ENCODE data around the gene LPIN3.

The LPIN3 gene

DNA sequence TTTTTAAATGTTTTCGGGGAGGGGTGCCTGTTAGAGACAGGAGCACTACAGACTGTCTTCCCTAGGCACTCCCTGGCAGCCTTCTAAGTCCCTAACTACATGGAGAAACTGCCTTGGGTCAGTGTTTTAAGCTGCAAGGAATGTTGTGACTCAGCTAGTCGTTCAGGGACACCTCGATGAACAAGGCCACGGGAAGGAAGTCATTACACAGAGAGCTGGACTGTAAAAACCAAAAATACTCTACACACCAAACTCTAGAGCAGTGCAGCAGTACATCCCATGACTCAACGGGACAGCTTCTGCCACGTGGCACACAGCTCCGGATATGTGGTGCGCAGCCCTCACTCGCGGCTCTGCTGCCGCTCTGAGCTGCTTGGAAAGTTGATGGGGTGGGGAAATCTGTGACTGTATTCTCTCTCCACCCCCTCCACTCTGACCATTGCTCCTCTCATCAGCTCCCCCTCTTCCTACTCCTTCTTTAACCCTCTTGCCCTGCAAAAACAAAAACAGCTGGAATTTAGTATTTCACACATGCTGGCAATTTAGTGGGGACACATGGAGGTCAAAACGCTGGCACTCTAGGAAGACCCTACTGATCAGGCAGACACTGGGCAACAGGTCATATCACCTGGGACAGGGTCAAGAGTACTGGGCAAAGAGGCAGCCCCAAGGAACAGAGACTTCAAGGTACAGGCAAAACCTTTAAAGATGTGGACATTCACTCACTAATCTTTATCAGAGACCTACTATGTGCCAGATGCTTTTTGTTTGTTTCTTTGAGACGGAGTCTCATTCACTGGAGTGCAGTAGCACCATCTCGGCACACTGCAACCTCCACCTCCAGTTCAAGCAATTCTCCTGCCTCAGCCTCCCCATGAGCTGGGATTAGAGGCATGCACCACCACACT lies 10.9 kb upstream of the LPIN3 start:
- no peak for DNase-seq

DNA sequence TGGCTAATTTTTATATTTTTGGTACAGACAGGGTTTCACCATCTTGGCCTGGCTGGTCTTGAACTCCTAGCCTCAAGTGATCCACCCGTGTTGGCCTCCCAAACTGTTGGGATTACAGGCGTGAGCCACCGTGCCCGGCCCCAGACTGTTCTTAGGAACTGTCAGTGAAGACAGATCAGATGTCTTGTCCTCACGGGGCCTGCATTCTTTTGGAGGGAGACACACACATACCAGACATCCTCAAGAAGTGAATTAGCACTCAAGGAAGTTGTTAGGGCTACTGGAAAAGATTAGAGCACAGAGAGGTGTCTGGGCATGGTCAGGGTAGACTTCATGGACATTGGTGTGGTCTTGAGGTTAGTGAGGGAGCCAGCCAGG lies 10.3 kb upstream of the LPIN3 start:
- no peak for DNase-seq

DNA sequence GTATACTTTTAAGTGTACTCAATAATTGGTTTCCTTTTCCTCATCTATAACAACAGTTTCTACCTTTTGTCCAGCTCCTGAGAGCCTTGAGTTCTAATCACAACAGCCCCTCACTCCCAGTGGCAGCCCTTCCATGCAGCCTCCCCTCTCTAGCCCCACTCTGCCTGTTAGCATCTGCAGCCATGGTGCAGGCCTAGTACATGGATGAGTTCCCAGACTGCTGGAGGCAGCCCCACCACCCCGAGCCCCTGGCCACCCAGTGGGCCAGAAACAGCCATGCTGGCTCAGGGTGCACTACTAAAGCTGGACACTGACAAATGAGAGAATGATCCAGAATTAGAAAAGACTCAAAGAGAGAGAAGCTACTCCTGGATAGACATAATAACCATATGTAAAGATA lies 9.7 kb upstream of the LPIN3 start:
- no peak for DNase-seq

DNA sequence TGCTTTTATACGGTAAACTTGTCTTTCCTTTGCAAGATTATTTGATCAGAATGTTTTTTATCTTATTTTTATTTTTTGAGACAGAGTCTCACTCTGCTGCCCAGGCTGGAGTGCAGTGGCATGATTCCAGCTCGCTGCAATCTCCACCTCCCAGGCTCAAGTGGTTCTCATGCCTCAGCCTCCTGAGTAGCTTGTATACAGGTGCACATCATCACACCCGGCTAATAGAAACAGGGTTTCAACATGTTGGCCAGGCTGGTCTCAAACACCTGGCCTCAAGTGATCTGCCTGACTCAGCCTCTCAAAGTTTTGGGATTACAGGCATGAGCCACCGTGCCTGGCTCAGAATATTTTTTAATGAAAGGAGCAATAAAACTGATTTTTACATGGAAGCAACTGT lies 8.9 kb upstream of the LPIN3 start:
- no peak for DNase-seq

DNA sequence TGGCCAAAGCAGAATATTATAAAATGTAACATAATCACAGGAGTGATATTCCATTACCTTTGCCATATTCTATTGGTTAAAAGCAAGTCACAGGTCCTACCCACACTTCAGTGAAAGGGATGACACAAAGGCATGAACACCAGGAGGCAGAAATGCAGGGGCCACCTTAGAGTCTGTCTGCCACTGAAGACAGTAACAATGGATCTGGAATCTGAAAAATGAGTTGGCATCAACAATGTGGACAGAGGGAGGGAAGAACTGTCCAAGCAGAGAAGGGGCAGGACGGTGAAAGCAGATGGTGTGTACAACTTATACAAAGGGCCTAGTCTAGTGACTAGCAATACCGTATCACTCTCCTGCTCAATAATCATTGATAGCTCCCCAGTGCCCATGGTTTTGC lies 6.6 kb upstream of the LPIN3 start:
- DNase-seq: no peak

DNA sequence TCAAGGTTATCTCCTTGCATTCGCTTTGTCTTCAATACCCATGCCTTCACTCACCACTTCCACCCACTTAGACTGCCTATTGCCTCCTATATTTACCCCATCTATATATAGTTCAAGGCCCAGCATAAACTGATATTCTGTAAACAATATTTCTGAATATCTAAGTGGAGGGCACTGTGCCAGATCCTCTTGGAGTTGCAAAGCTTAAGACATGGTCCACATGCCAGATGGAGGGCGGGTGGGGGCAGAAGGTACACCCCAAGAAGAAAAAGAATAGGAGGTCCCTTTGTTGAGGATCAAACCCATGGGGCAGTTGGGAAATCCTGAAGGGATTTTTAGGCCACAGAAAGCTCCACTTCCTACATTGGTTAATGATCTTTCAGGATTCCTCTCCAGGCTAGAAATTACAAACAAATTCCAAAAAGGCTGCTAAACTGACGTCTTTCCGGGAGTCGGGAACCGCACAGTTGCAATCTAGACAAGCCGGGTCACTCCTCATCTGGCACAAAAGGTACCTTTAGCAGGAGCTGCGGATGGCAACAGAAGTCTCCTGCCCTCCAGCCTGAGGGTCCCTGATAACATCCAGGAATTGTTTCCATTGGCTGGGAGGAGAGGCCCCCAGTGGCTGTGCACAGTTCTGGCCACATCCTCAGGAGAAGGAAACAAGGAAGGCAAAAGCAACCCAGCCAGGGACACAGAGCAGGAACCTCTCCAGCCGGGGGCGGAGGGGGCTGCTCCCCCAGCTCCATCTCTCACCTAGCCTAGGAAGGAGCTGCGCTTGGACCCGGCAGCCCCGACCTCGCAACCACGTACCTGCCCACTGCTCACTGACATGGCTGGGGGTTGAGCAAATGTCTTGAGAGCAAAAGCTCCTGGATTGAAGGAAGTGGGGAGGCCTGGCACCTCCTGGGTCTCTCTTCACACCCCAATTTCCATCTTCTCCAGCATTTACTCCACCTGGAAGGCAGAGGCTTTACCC lies 5.9 kb upstream of the LPIN3 start:
- no peak for DNase-seq

DNA sequence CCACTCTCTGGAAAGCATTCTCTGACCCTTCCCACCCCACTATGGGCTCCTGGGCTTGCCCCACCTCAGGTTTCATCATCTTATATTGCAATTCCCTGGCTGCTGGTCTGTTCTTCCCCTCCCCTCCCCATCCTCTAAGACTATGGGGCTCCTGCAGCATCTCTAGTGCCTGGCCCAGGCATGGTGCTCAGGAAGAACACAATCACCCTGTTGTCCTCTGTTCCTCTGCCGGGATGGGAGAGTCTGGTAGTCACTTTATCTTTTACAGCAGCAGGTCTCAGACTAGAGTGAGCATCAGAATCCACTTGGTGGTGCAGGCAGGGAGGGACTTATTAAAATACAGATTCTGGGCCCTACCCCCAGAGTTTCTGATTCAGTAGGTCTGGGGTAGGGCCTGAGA lies 5.0 kb upstream of the LPIN3 start:
- no peak for DNase-seq

DNA sequence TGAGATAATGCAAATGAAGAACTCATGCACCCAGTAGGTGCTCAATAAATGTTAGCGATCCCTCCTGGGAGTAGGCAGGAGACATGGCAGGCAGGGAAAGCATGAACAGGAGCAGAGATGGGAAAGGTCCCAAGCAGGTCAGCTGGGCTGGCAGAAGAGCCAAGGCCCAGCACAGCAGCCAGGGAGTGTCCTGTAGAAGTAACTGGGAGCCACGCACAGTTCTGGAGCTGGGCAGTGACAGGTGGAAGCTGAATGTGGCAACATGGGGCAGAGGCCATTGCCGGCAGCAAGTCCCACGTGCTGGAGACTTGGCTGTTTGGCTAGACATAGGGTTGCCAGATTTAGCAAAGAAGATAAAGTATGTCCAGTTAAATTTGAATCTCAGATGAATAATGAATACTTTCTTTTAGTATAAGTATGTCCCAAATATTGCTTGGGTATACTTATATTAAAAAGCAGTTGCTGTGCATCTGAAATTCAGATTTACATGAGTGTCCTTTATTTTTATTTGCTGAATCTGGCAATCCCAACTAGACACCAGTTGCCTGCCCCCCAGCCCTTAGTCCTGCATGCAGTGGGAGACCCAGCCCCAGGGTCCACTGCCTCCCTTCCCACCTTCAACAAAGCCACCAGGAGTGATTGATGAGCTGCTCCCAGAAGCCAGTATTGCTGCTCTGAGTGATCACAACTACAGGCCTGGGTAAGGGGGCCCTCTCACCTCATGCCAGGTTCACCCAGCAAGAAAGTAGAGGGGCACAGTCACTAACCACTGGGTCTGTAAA lies 3.7 kb upstream of the LPIN3 start:
- no peak for DNase-seq

DNA sequence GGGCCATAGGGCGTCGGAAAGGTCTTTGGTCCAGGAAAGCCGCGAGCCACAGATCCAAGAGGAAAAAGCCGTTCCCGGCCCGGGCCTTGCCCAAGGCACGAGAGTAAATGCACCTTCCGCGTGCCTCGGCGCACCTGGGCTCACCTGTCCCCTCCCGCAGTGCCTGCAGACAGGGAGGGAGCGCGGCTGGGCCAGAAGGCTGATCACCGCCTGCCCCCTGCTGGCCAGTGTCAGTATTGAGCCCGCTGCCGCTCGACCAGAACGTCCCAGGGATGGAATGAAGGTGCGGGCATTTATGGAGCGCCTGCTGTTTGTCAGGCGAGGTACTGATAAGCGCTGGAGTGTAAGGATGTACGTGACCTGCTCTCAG lies 679 bp upstream of the LPIN3 start:
- peak; percentile 52 for DNase-seq

DNA sequence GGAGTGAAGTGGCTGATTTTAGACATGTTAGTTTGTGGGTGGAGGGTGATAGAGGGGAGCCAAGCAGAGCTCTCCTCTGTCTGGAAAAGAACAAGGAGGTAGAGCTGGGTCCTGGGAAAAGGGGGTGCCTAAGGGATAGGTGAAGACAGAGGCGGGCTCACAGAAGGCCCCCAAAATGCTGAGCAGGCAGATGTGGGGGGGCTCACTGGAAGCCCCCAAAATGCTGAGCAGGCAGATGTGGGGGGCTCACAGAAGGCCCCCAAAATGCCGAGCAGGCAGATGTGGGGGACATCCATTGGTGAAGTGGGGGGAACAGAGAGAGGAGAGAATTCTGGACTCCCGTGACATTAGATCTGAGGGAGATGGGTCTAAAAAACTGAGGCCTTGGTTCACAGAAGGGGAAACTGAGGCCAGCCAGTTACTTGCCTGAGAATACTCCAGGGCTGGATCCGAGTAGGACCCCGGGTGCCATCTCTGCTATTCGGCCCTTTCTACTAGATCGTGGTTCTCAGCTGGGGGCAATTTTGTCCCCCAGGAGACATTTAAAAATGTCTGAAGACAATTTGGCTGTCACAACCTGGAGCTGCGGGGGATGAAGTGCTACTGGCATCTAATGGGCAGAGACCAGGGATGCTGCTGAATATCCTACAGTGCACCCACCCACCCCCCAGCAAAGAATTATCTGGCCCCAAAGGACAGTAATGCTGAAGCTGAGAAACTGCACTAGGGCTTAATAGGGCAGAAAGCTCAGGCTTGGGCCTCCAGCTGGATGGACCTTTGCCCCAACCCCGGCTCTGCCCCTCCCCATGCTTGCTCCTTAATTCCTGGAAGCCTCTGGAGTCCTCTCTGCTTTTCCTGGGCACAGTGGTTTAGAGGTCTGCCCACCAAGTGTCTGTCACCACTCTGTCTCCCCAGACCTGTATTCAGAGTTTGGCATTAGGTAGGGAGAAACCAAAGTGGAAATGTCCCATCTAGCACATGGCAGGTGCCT lies 2.1 kb downstream of the LPIN3 start:
- DNase-seq: no peak

DNA sequence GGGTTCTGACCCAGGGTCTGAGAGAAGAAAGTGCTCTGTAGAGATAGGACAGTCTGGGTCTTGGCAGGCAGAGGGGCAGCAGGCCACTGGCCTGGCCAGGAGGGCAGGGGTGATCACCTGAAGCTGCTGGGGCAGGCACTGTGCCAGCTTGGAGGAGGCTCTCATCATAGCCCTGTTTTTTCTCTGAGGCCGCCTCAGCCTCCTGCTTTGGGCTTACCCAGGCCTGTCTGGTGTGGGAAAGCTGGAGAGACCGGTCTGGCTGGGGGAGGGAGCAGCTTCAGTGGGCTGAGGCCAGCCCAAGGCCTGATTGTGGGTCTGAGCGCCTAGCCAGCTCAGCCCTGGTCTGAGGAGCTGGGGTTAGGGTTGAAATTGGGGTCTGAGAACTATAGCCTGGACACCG lies 3.9 kb downstream of the LPIN3 start:
- no peak for DNase-seq

DNA sequence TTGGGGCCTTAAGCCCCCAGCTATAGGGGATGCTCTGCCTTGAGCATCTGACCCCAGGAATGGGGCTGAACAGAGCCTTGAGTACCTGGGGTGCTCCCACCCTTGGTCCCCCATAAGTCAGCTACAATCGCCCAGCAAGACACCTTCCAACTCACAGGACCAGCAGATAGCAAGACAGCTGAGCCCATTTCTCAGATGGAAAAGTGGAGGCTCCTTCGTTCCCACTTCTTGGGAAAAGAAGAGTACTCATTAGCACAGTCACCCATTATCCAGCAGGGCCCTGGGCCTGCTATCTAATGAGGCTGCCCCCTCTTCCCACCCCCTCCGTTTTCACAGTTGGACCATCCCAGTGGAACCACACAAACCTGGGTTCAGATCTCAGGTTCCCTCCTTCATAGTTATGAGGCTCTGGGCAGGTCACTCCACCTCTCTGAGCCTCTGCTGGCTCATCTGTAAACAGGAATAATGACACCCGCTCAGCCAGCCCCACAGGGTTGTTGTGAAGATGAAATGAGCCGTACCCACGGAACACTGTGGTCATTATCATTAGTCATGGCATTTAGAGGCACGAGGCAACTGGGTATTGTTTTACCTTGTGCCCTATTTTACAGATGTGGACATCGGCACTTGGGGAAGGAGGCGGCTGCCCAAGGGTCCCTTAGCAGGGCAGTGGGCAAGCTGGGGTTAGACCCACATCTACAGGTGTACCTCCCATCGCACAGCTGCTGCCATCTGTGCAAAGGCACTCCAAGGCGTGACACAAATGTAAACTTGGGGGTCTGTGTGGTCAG lies 4.5 kb downstream of the LPIN3 start:
- no peak for DNase-seq

DNA sequence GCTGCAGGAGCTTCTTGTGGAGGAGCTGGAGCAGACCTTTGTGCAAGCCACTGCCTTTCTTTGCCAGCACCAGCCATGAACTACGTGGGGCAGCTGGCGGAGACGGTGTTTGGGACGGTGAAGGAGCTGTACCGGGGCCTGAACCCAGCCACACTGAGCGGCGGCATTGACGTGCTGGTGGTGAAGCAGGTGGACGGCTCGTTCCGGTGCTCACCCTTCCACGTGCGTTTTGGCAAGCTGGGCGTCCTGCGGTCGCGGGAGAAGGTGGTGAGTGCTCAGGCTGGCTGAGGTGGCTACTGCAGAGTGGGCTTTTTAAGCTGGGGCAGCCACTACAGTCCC lies 5.1 kb downstream of the LPIN3 start:
- no peak for DNase-seq

DNA sequence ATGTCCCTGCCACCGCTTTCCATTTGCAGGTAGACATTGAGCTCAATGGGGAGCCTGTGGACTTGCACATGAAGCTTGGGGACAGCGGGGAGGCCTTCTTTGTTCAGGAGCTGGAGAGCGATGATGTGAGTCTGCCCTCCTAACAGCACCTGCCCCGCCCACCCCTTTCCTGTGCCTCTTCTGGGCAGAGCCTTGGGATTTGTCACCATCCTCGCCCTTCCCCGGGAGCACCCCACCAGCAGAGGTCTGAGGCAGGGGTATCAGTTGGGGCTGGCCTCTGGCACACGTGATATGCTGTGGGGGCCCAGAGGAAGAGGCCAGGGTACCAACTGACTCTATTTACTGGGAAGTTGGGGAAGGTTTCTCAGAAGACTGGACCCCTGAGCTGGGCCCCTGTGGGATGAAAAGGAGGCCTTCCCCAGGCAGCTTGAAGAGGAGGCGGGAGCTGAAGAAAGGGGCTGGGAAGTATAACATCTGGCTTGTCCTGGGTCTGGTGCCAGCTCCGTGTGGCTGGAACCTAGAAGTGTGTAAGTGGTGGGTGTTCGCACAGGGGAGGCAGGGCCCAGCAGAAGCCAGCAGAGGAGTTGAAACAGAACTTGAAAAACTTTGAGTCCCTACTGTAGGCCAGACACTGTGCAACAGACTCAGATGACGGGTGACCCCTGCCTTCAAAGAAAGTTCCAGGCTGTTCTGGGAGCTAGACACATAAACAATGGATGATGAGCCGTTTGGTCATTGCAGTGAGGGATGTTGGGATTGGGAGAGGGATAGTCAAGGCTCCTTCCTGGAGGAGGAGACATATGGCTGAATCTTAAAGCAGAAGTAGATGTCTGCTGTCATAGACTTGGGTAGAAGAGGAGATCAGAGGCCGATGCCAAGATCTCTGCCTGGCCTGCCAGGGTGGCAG lies 7.2 kb downstream of the LPIN3 start:
- no peak for DNase-seq

DNA sequence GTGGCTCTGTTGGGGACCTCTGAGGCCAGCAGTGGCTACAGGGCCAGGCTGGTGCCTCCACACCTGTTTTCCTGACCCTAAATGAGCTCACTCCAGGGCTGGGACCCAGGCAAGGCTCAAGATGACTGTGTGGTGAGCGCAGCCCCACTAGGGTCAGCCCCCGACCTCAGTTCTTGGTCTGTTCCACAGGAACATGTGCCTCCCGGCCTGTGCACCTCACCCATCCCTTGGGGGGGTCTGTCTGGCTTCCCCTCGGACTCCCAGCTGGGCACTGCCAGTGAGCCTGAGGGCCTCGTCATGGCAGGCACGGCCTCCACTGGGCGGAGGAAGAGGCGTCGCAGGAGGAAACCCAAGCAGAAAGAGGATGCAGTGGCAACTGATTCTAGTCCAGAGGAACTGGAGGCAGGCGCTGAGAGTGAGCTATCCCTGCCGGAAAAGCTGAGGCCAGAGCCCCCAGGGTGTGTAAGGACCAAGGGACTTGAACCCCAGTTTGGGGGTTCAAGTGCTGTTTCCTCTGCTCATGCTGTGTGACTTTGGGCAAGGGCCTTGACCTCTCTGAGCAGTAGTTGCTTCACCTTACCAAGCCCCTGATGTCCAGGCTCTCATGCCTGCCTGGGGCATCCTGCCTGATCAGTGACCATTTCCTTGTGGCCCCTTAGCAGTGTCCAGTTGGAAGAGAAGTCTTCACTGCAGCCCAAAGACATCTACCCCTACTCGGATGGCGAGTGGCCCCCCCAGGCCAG lies 8.0 kb downstream of the LPIN3 start:
- no peak for DNase-seq

DNA sequence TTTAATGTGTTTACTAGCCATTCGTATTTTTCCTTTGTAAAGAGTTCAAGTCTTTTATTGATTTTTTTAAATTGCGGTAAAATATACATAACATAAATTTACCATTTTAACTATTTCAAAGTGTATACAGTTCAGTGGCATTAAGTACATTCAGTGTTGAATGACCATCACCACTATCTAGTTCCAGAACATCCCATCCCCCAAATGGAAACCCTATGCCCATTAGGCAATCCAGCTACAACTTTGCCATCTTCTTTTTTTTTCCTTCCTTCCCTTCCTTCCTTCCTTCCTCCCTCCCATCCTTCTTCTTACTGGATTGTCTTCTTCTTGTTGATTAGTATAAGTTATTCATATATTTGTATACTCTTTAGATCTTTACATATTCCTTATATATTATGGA lies 8.6 kb downstream of the LPIN3 start:
- no peak for DNase-seq

DNA sequence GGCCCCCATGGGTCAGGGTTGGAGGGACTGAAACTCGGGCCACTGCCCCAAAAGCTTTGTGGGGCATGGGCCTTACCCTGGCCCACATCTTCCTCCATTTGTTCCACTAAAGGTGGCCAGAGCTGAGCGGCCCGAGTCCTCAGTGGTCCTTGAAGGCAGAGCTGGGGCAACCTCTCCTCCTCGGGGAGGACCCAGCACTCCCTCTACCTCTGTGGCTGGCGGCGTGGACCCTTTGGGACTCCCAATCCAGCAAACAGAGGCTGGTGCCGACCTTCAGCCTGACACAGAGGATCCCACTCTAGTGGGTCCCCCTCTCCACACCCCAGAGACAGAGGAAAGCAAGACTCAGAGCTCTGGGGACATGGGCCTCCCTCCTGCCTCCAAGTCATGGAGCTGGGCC lies 9.3 kb downstream of the LPIN3 start:
- no peak for DNase-seq

DNA sequence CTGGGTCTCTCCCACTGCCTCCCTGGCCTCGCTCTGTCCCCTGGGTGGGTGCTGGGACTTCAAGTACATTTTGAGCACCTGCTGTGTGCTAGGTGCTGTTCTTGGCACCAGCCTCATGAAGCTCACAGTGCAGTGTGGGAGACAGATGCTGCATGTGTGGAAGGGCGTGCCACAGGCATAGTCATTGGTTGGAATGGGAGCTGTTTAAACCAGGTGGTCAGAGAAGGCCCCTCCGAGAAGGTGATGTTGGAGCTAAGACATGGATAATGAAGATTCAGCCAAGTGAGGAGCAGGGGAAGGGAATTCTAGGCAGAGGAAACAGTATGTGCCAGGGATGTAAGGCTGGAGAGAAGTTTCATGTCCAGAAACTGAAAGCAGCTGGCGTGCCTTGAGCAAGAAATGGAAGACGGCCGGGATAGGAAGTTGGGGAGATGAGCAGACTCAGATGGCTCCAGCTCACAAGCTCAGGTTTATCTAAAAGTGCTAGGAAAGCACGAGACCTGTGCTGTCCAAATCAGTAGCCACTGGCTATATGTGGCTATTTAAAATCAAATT lies 9.9 kb downstream of the LPIN3 start:
- DNase-seq: no peak

DNA sequence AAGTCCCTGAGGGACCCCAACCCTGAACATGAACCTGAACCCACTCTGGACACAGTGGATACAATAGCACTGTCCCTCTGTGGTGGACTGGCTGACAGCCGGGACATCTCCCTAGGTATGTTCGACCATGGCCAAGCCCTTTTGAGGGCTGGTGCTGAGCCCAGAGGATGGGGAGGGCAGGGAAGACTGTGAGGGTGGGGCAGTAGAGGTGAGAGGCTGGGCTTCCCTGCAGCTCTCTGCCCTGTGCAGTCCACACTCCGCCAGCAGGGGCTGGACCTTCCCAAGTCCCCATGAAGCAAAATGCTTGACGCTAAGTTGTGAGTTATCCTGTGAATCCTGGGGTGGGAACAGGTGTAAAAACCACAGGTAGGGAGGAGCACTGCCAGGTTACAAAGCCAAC lies 11.5 kb downstream of the LPIN3 start:
- no peak for DNase-seq
